GM21825 (cell line): ENCODE results near the gene HIVEP3.

ENCODE experiments used
- ATAC-seq: cut with Tn5 transposase; IDR thresholded peaks from one replicate; pipeline ENCODE4 v1.9.1; 2021; ENCODE audit warnings: mild to moderate bottlenecking, moderate library complexity; ENCODE audit not compliant: unreplicated experiment

The HIVEP3 gene

DNA sequence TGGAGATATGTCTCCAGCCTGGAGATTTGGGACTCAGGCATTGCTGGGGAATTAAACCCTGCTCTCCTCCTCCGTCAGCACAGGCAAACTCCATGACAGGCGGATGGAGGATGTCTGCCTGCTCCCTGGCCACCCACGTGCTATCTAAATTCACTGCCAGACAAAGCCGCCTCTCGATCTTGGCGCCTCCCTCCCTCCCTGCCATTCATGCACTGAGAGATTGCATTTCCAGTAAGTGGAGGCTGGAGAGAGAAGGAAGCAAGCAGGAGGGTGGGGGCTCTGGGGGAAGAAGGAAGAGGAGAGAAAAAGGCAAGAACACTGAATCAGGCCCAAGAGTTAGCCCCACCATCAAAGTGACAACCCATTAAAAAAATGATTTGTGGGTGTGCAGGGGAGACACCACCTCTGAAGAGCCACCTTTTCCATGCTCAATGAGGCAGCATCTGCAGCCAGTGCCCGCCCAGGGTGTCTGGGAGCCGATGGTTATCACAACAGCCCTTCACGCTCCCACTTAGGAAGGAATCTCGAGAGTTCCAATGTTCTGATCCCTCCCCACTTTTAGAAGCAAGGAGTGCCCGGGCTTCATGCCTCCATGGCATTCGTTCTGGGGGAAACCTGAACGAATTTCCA lies 183.0 kb downstream of the HIVEP3 start:
- no peak for ATAC-seq

DNA sequence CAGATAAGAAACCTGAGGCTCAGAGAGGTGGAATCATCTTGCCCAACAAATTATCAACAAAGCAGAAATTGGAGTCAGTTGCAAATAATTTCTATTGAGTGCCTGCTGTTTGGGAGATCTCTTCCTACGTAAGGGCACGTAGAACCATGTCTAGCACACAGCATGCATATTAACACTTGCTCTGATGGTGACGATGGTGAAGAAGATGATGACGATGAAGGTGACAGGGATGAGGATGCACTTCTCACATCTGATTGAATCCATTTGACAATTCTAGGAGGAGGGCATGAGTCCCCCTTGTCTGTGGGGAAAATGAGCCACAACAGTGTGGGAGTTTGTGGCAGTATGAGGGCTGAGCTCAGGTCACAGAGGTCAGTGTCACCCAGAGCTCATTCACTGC lies 183.6 kb downstream of the HIVEP3 start:
- ATAC-seq: no peak

DNA sequence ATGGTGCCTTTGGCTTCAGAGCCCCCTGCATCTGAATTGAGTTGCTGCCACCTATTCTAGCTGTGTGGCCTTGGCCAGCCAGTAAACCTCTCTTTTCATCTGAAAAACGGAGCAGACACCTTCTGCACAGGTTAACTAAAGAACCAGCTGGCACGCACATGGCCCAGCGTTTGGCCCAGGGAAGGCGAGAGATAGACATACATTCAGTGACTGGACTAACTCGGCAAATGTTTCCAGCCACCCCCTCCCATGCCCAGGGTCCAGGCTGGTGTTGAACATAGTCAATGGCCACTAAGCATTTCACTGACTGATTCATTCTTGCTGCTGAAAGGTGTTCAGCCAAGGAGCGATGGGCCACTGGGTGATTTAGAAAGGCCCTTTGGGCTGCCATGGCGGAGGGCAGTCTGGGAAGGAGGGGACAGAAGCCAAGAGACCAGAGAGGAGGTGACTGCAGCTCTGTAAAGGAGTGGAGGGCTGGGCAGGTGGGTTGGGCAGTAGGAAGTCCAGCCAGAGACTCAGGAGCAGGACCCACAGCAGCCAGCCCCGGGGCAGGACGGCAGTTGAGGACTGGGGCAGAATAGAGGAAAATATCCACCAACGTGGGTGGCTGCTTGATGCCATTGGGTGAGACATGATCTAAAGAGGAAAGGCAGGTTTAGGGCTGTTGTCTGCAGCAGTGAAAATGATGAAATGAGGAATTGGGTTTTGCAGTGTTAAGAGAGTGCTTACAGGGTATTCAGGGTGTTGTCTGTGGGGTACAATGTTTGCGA lies 184.3 kb downstream of the HIVEP3 start:
- ATAC-seq: no peak

DNA sequence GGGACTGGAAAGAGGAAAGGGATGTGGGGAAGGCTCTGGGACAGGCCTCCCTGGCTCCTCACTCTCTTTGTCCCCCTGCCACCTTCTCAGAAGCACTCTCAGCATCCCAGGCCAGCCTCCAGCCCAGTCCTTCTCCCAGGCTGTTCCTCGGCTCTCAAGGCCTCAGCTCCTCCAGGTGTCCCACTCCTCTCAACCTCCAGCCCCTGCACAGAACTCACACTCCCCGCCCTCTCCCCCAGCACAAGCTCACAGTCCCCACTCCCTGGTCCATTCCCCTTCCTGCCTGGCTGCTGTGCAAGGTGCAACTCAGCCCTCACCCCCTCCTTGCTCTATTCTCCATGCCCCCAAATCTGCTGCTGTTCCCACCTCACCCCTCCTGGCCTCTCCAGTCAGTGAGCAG lies 185.0 kb downstream of the HIVEP3 start:
- ATAC-seq: no peak

DNA sequence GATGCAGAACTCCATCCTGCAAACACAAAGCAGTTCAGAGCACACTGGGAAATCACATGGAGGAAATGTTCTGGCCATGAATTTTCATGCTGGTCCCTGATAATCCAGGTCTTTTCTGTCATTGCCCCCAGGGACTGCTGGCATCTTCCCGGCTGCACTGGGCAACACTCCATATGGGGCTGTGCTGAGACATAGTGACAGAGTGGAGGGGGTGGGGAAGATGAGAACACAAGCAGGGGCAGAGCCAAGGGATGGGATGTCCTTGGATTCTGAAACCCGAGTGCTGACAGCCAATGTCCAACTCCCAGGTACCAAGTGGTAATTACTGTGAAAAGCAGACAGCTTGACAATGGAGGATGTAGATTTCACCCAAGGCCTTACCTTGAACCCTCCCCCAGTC lies 185.7 kb downstream of the HIVEP3 start:
- ATAC-seq: no peak

DNA sequence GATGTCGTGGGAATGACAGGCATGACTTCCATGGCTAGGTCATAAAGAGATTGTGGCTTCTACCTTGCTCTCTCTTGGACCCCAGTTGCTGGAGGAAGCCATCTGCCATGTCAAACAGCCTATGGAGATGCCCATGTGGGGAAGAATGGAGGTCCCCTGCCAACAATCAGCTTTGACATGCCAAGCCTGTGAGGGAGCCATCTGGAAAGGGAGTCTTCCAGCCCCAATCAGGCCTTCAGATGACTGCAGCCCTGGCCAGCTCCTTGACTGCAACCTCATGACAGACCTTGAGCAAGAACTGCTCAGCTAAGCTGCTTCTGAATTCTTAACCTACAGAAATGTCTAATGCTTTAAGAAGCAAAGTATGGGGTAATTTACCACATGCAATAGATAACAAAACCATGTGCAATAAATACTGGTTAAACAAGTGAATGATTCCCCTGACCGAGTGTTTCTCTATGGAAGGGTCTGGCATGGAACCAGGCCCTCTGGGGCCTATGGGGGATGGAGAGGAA lies 187.1 kb downstream of the HIVEP3 start:
- no peak for ATAC-seq

DNA sequence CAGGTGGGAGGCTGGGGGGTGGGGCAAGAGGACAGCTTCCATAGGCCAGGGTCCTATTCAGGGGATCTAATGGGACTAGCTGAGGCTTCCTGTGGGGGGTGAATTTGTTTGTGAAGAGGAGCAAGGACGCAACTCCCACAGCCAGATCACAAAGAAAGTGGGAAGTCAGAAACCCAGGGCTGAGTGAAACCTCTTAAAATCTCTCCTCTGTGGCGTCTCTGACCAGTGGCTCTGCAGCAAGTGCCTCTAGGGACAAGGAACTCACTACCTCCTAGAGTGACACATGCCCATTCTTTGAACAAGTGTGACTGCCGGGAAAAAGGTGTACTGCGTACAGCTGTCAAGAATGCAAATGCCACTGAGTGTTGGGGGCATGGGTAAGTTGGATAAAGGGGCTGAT lies 187.9 kb downstream of the HIVEP3 start:
- no peak for ATAC-seq

DNA sequence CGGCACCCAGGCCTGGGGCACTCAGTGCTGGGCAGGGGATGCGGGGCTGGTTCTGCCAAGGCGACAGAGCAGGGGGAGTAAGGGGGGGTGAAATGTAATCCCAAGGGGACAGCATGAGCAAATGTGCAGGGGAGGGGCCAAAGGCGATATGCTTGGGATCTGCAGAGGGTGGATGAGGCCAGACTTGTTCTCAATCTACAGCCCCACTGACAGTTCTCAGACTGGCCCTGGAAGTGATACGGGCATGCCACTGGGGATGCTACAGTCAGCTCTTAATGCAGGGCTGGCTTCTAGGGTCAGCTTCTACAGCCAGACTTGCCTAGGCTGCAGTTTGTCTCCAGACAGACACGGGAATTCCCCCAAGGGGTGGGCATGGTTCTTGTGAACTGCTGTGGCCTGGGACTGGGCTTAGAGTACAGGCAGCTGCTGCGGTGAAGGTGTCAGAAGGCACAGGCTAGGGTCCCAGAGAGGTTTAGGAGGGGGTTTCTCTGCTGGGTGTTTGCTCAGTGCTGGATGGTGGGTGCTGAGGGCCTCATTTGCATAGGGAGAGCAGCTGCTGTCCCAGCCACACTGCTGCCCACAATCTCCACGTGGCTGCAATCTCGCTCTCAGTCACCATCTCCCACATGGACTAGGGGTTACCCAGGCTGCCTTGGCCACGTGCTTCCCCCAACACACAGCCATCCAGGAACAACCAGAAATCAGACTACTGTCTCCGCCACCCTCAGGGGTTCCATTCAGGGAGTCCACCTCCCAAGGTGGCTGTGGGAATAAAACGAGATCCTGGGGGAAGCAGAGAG lies 190.1 kb downstream of the HIVEP3 start:
- peak; percentile 76 for ATAC-seq

DNA sequence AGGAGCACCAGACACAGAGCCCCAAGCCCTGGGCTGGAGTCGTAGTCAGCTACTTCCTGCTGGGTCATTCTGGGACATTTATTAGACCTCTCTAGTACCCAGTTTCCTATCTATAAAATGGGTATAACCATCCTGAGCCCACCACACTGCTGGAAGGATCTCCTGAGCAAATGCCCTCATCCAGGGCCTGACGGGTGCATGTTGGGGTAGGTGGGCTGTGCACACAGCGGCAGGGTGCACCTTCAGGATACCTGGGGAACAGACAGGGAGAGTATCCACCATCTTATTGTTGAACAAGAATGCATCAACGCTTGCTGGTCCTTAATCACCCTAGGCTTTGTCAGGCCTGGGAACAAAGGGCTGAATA lies 191.0 kb downstream of the HIVEP3 start:
- ATAC-seq: no peak

DNA sequence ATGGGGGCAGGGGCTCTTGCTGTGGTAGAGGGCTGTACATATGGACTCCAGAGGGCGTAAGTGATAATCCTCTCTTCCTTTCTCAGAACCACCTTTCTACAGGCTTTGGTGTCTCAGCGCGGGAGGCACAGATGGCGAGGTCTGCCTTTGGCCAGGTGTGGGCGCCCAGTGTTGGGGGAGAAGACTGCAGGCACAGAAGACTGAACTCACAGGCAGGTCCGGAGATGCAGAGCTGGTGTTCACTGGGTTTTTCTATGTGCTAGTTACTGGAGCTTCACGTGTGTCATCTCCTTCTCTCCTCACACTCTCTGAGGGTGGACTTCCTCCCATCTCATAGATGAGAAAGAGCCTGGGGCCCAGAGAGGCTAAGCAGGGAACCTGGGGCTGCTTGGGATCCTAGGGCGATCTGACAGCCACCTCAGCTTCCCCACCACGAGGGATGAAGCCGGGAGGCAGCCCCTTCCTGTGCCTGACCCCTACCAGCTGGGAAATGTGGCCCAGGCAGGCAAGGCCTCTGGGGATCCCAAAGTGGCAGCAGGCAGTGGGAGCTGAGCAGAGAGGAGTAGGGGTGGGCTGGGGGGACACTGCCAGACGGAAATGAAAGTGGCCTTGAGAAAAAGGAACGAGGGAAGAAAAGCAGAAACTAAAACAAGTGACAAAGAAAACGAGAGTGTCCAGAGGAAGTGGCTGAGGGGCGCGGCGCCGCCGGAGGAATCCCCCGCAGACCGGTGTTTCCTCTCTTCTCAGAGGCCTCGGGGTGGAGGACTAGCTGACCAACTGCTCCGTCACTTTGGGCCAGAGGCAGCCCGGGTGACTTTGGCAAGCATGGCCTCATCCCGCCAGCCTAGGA lies 191.6 kb downstream of the HIVEP3 start:
- peak; percentile 31 for ATAC-seq

DNA sequence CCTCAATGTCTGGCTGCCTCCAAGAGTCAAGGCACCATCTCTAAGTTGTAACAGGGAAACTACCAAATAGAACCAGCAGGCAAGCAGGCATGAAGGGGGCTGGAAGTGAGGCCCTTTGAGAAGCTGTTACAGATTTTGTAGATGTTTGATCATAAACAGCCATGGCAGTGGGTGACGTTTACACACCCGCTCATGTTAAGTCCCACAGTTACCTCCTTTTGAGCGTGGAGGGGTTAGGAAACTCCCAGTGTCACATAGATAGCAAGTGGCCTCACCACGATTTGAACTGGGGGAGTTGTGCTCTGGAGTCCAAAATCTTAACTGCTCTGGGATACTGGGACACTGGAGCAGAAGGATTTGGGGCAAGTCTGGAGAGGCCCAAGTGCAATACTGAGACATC lies 192.4 kb downstream of the HIVEP3 start:
- no peak for ATAC-seq

DNA sequence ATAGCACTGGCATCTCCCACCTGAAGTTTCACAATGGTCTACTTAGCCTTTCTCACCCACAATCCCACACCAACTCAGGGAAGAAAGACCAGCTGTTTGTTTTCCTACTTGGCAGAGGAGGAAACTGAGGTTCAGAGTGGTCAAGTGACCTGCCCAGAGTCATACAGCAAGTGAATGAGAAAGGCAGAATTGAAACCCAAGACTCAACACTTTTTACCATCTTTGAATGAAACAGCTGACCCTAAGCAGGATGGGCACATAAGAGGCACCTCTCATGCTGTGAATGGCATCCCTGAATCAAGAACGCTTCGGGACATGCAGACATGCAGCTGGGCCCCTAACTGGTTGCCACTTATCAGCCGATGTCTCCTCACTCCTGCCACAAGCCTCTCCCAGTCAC lies 193.8 kb downstream of the HIVEP3 start:
- ATAC-seq: no peak

DNA sequence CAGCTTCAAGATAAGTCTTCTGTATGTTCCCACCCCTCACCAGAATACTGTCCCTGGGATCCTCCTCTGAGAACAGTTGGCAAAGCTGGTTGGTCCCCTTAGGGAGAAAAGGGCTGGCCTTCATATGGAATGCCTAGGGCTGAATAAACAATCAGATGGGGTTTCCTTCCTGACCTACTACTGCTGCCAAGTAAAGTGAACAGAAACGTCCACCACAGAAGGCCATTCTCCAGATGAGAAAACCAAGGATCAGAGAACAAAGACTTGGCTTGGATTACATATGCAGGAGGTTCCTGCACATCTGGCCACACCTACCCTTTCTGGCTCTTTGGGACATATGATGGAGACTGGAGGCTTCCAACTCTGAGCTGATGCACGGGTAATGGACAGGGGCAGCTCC lies 194.5 kb downstream of the HIVEP3 start:
- ATAC-seq: no peak

DNA sequence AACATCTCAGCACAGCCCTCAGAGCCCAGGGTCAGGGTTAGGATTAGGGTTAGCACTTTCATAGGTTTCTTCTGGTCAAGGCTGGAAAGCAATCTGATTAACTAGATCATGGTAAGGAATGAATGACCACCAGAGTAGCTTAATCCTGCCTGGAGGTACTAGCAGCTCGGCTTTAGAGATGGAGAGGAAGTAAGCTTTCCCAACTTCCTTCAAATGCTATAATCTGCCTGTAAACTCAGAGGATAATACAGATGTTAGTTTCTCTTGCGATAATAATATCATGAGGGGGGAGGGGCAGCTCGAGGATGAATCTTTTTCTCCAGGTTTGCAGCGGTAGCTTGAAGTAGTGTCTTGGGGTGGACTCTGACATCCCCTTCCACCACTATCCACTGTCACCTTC lies 194.9 kb downstream of the HIVEP3 start:
- ATAC-seq: no peak

DNA sequence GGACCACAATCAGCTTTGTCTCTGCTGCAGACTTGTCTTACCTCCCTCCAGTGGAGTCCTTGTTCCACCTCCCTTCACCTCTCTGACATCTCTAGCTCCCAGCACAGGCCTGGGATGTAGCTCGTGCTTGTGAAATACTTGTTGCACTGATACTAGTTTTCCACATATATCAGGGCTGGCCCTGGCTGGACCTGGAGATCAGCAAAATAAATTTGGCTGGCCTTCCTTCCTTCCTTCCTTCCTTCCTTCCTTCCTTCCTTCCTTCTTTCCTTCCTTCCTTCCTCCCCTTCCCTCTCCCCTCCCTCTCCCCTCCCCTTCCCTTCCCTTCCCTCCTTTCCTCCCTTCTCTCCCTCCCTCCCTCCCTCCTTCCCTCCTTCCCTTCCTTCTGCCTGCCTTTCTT lies 196.5 kb downstream of the HIVEP3 start:
- no peak for ATAC-seq

DNA sequence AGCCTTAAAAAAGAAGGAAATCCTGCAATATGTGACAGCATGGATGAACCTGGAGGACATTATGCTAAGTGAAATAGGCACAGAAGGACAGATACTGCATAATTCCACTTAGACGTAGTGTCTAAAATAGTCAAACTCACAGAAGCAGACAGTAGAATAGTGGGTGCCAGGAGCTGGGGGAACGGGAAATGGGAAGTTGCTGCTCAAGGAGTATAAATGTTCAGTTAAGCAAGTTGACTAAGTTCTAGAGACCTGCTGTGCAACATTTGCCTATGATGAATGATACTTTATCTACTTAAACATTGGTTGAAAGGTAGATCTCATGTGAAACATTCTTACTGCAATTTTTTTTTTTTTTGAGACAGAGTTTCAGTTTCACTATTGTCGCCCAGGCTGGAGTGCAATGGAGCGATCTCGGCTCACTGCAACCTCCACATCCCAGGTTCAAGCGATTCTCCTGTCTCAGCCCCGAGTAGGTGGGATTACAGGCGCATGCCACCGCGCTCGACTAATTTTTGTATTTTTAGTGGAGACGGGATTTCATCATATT lies 197.8 kb downstream of the HIVEP3 start:
- no peak for ATAC-seq

DNA sequence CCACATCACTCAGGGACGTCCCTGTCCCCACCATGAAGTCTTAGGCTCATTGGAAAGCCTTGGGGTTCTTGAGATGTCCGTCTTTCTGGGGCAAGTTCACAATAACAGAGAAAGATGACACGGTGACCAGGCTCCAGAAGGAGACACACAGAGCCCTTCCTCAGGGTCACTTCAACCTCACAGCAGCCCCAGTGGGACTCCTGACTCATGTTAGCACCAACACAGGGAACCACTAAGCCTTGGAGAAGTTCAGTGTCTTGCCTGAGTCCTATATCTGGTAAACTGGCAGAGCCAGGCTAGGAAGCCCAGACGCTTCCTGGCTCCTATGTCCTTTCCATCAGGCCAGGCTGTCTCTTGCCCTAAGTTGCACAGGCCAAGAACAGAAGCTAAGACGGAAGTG lies 199.1 kb downstream of the HIVEP3 start:
- no peak for ATAC-seq

DNA sequence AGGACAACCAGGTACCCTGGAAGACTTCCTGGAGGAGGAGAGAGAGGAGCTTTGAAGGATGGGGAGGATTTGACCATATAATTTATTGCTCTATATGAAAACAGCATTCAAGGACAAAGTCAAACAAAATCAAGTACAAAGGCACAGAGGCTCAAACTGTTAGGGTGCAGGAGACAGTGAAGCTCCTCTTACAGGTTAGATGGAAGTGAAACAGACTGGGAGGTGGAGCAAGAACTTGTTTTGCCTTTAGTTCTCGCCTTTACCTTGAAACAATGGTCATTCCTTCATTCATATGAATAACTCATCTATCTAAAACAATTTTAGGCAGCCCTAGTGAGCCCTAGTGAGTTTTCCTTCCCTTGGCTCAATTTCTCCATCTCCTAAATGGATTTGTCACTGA lies 199.6 kb downstream of the HIVEP3 start:
- ATAC-seq: no peak

DNA sequence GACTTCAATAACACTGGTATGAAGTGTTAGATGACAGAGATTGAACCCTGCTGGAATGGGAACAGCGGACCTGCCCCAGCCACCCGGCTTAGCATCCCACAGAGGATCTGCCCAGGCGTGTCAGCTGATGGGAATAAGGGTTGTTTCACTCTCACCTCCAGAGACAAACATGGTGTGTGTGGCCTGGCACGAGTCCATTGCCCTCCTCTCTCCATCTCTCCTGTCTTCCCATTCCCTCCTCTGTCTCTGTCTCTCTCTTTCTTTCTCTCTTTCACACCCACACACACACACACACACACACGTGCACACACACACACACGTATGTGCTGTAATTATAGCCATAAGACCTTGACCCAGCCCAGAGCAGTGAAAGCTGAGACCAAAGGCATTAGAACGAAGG lies 200.2 kb downstream of the HIVEP3 start:
- ATAC-seq: no peak
